Thymus (tissue), 14 donors: ENCODE measurements around the gene FUCA2. TPM values are rescaled to one million over a fixed set of nuclear protein-coding genes. Genes with fewer than 3 reads are reported as not detected.
A peak's percentile ranks its signal among the peaks of the same experiment; 100 is the strongest.

Experiments
- DNase-seq, 9 donors: peaks; one replicate each; pipeline ENCODE4 v3.0.0-alpha.2; 2013; ENCODE audit warnings: low spot score in 9 of 9, low read depth in 6 of 9, missing footprints in 1 of 9
- H3K27ac ChIP-seq, 2 donors: one replicate each; pipeline ENCODE4 v1.5.1; 2013; ENCODE audit warnings: control low read depth in 1 of 2, low read depth in 1 of 2, low read length in 1 of 2, mild to moderate bottlenecking in 1 of 2, moderate library complexity in 1 of 2
- H3K27me3 ChIP-seq, 2 donors: one replicate each; pipeline ENCODE4 v1.5.1; 2013; ENCODE audit warnings: low read length in 1 of 2; ENCODE audit not compliant: control insufficient read depth in 2 of 2, insufficient read depth in 1 of 2
- H3K36me3 ChIP-seq, 2 donors: one replicate each; pipeline ENCODE4 v1.5.1; 2013; ENCODE audit warnings: low read length in 1 of 2, mild to moderate bottlenecking in 1 of 2, moderate library complexity in 1 of 2; ENCODE audit not compliant: control insufficient read depth in 2 of 2, insufficient read depth in 2 of 2
- H3K4me1 ChIP-seq, 2 donors: one replicate each; pipeline ENCODE4 v1.5.1; 2013; ENCODE audit warnings: low read length in 2 of 2; ENCODE audit not compliant: control insufficient read depth in 2 of 2, insufficient read depth in 2 of 2
- H3K4me3 ChIP-seq, 2 donors: one replicate each; pipeline ENCODE4 v1.5.1; 2013; ENCODE audit warnings: low read length in 2 of 2, control low read depth in 1 of 2, mild to moderate bottlenecking in 1 of 2
- H3K9me3 ChIP-seq, 2 donors: one replicate each; pipeline ENCODE4 v1.5.1; 2013; ENCODE audit warnings: low read length in 1 of 2, mild to moderate bottlenecking in 1 of 2; ENCODE audit not compliant: control insufficient read depth in 2 of 2, insufficient read depth in 1 of 2
- WGBS: extraction: QIAGEN DNeasy Blood & Tissue Kit; methylation state at CpG from one replicate; pipeline ENCODE4 v1.1.7; 2013; 5-methylcytosine and 5-hydroxymethylcytosine counted together
- long read RNA-seq, 10 donors: transcript quantifications; one replicate each; lab custom pipeline, GENCODE V29; 2026
- polyA plus RNA-seq: library from polyadenylated mRNA; stranded (reverse); fragments of 200-250 nt; gene quantifications from one replicate; pipeline ENCODE4 v1.2.3, GENCODE V29; 2013
- total RNA-seq: library from RNA; stranded (reverse); fragments of 120-200 nt; gene quantifications from one replicate; pipeline ENCODE4 v1.2.4, GENCODE V29; 2013
- donor health status: healthy.

The FUCA2 gene
- total RNA-seq (6.3 TPM), polyA plus RNA-seq (11.8 TPM)
- long read RNA-seq, donor 1 = 0 reads
- long read RNA-seq, donor 2 = 0 reads
- long read RNA-seq, donor 3, partial matches to known transcripts = 0 of 4 reads
- long read RNA-seq, donor 3, other reads (novel, unspliced or antisense) = 0 of 4 reads
- long read RNA-seq, donor 4, partial matches to known transcripts = 0 of 2 reads
- long read RNA-seq, donor 4, other reads (novel, unspliced or antisense) = 0 of 2 reads
- long read RNA-seq, donor 5, transcript FUCA2-201 (7 exons, 2,356 nt) = major isoform, 8 of 13 reads
- long read RNA-seq, donor 5, partial matches to known transcripts = 5 of 13 reads
- long read RNA-seq, donor 5, other reads (novel, unspliced or antisense) = 0 of 13 reads
- long read RNA-seq, donor 6, partial matches to known transcripts = 0 of 4 reads
- long read RNA-seq, donor 6, other reads (novel, unspliced or antisense) = 0 of 4 reads
- long read RNA-seq, donor 7, partial matches to known transcripts = 0 of 1 reads
- long read RNA-seq, donor 7, other reads (novel, unspliced or antisense) = 0 of 1 reads
- long read RNA-seq, donor 8 = 0 reads
- long read RNA-seq, donor 9, partial matches to known transcripts = 0 of 2 reads
- long read RNA-seq, donor 9, other reads (novel, unspliced or antisense) = 0 of 2 reads
- long read RNA-seq, donor 10, partial matches to known transcripts = 0 of 1 reads
- long read RNA-seq, donor 10, other reads (novel, unspliced or antisense) = 0 of 1 reads

GRCh38 chr6:143510991-143511891 is at the start of gene FUCA2:
Gene FUCA2 (minus strand): TSS chr6:143511720. CDS start chr6:143511634, 86 bp downstream.
- WGBS = 6% methylated on average over 63 of the region's 63 CpGs
- Histone ChIP-seq H3K27ac (peak within 1 kb of the TSS; percentile 48 to 71), H3K27me3 (no peaks in the 10 kb centered on the region), H3K4me1 (peaks cover 5 to 14% of the 10 kb centered on the region in 2 donors), H3K36me3 (no peaks in the 10 kb centered on the region), H3K9me3 (peaks cover 0 to 8% of the 10 kb centered on the region in 2 donors), H3K4me3 (peak within 1 kb of the TSS; percentile 59 to 69)
- DNase-seq = peak; percentile 32 to 82 (median 54)

- Histone ChIP-seq H3K27ac (no peak overlapping the region), H3K27me3 (no peaks in the 10 kb centered on the region), H3K36me3 (no peaks in the 10 kb centered on the region), H3K4me1 (peaks cover 0 to under 1% of the 10 kb centered on the region in 2 donors), H3K9me3 (no peaks in the 10 kb centered on the region), H3K4me3 (no peak overlapping the region)
- 96% methylated on average over 9 of the region's 9 CpGs for WGBS
- no peak for DNase-seq
These were observed 49.7 kb upstream of the FUCA2 start for GRCh38 chr6:143561105-143561704.

- 94% methylated on average over 3 of the region's 3 CpGs for WGBS
- Histone ChIP-seq H3K4me1 (peaks cover 6 to 15% of the 10 kb centered on the region in 2 donors), H3K36me3 (no peaks in the 10 kb centered on the region), H3K27me3 (no peaks in the 10 kb centered on the region), H3K4me3 (no peak overlapping the region), H3K9me3 (no peaks in the 10 kb centered on the region), H3K27ac (no peak overlapping the region)
- DNase-seq = no peak
These were observed 47.6 kb upstream of the FUCA2 start for GRCh38 chr6:143559051-143559660.

- WGBS = 95% methylated on average over 6 of the region's 6 CpGs
- Histone ChIP-seq H3K4me3 (no peak overlapping the region), H3K27ac (no peak overlapping the region), H3K4me1 (peaks cover 6 to 15% of the 10 kb centered on the region in 2 donors), H3K27me3 (no peaks in the 10 kb centered on the region), H3K36me3 (no peaks in the 10 kb centered on the region), H3K9me3 (no peaks in the 10 kb centered on the region)
- no peak for DNase-seq
These were observed 45.0 kb upstream of the FUCA2 start for GRCh38 chr6:143556529-143556928.

GRCh38 chr6:143555582-143555981 is 44.1 kb upstream of the FUCA2 start:
- no peak overlapping the region for H3K27ac ChIP-seq
- 77% methylated on average over 3 of the region's 3 CpGs for WGBS
- DNase-seq = no peak
- no peaks in the 10 kb centered on the region for H3K27me3 ChIP-seq
- no peak overlapping the region for H3K4me3 ChIP-seq
- no peaks in the 10 kb centered on the region for H3K36me3 ChIP-seq
- peaks cover 6 to 15% of the 10 kb centered on the region in 2 donors for H3K4me1 ChIP-seq
- H3K9me3 ChIP-seq = no peaks in the 10 kb centered on the region

- no peak overlapping the region for H3K27ac ChIP-seq
- peak in 1 of 9 donors; percentile 47 for DNase-seq
- H3K36me3 ChIP-seq = no peaks in the 10 kb centered on the region
- no peaks in the 10 kb centered on the region for H3K9me3 ChIP-seq
- WGBS = 2% methylated on average over 4 of the region's 4 CpGs
- H3K4me1 ChIP-seq = peaks cover 6 to 15% of the 10 kb centered on the region in 2 donors
- no peaks in the 10 kb centered on the region for H3K27me3 ChIP-seq
- no peak overlapping the region for H3K4me3 ChIP-seq
These were observed 43.6 kb upstream of the FUCA2 start for GRCh38 chr6:143555071-143555492.

- H3K9me3 ChIP-seq = no peaks in the 10 kb centered on the region
- no peaks in the 10 kb centered on the region for H3K36me3 ChIP-seq
- 95% methylated on average over 2 of the region's 2 CpGs for WGBS
- no peak for DNase-seq
- H3K27ac ChIP-seq = no peak overlapping the region
- peaks cover 6 to 25% of the 10 kb centered on the region in 2 donors for H3K4me1 ChIP-seq
- no peaks in the 10 kb centered on the region for H3K27me3 ChIP-seq
- no peak overlapping the region for H3K4me3 ChIP-seq
These were observed 41.8 kb upstream of the FUCA2 start for GRCh38 chr6:143553337-143553736.

- H3K4me3 ChIP-seq = no peak overlapping the region
- 96% methylated on average over 4 of the region's 4 CpGs for WGBS
These were observed 38.4 kb upstream of the FUCA2 start for GRCh38 chr6:143549949-143550268.

More at GRCh38 chr6:143549949-143550268, 38.4 kb upstream of the FUCA2 start:
- DNase-seq = no peak
- no peak overlapping the region for H3K27ac ChIP-seq
- peaks cover under 1 to 15% of the 10 kb centered on the region in 2 donors for H3K4me1 ChIP-seq
- no peaks in the 10 kb centered on the region for H3K9me3 ChIP-seq
- no peaks in the 10 kb centered on the region for H3K27me3 ChIP-seq
- H3K36me3 ChIP-seq = no peaks in the 10 kb centered on the region
